NCI-H2171 treated with DMSO at 0.1 percent for 48 hours (cell line): ENCODE results near the gene PITPNM3.

Experiments used
- DNase-seq: peaks from one replicate; lab custom pipeline; 2025; lab: John Stamatoyannopoulos, UW

Gene PITPNM3

GRCh38 chr17:6551869-6552531, 4.4 kb downstream of the PITPNM3 start:
- no peak for DNase-seq

GRCh38 chr17:6551356-6551755, 5.0 kb downstream of the PITPNM3 start:
- no peak for DNase-seq

GRCh38 chr17:6549384-6550036, 6.8 kb downstream of the PITPNM3 start:
- no peak for DNase-seq

- DNase-seq: no peak
Measured at GRCh38 chr17:6548578-6549330, 7.6 kb downstream of the PITPNM3 start.

GRCh38 chr17:6548034-6548433, 8.3 kb downstream of the PITPNM3 start:
- no peak for DNase-seq

GRCh38 chr17:6547336-6547735, 9.0 kb downstream of the PITPNM3 start:
- DNase-seq: peak; percentile 48

GRCh38 chr17:6546069-6546718, 10.2 kb downstream of the PITPNM3 start:
- no peak for DNase-seq

- DNase-seq: no peak
Measured at GRCh38 chr17:6545291-6545690, 11.1 kb downstream of the PITPNM3 start.

GRCh38 chr17:6544011-6544370, 12.4 kb downstream of the PITPNM3 start:
- DNase-seq: no peak

GRCh38 chr17:6543079-6544010, 13.0 kb downstream of the PITPNM3 start:
- DNase-seq: no peak

GRCh38 chr17:6542577-6542976, 13.8 kb downstream of the PITPNM3 start:
- DNase-seq: no peak

- DNase-seq: no peak
Measured at GRCh38 chr17:6541886-6542285, 14.5 kb downstream of the PITPNM3 start.

GRCh38 chr17:6539871-6540270, 16.5 kb downstream of the PITPNM3 start:
- DNase-seq: no peak

- no peak for DNase-seq
Measured at GRCh38 chr17:6536566-6537065, 19.7 kb downstream of the PITPNM3 start.

- no peak for DNase-seq
Measured at GRCh38 chr17:6536053-6536452, 20.3 kb downstream of the PITPNM3 start.

- no peak for DNase-seq
Measured at GRCh38 chr17:6534846-6535514, 21.4 kb downstream of the PITPNM3 start.

- no peak for DNase-seq
Measured at GRCh38 chr17:6532441-6532885, 23.9 kb downstream of the PITPNM3 start.

- no peak for DNase-seq
Measured at GRCh38 chr17:6531575-6531974, 24.8 kb downstream of the PITPNM3 start.

GRCh38 chr17:6530324-6530920, 25.9 kb downstream of the PITPNM3 start:
- DNase-seq: no peak

- DNase-seq: no peak
Measured at GRCh38 chr17:6528557-6528956, 27.8 kb downstream of the PITPNM3 start.
